ENCODE measurements around the gene ZNF777.
A peak's percentile ranks its signal among the peaks of the same experiment; 100 is the strongest.
"Not testable (repeated sequence)": the region's sequence is repeated elsewhere in the genome, so short reads cannot be mapped to it uniquely, and the experiment has no call there.

ZNF777 gene

DNA sequence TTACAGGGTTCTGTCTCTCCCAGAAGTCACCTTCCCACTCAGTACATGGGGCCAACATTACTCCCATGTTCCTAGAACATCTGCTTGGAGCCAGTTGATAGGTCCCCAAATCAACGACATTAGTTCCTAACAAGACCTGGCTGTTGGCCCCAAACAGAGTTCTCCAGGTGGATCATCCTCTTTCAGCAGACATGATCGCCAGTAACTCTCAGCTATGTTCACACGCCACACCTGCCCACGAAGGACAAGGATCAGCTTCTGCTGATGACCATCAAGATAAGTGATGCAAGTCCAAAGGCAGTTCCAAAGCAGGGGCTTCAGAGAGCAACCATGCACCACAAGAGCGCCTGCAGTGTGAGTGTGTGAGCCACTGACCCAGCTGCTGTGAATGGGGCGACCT lies 11.0 kb downstream of the ZNF777 start:
- DNase-seq: no peak

DNA sequence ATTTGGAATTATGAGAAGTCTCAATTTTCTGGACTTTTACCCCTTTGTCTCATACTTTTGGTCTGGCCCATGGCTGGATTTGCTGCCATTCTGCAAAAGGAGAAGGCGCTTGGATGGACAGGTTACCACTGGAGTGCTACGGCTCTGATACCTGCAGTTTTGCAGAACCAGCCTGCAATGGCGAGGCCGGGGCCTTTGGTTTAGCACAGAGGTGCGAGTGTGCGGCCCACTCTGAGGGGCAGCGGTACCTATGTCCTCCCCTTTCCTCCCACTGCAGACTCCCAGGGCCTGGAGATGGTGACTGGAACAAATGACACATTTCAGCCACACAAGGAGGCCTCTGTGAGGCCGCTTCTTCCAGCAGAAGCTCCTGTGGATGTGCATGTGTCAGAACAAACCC lies 11.9 kb downstream of the ZNF777 start:
- no peak for DNase-seq

DNA sequence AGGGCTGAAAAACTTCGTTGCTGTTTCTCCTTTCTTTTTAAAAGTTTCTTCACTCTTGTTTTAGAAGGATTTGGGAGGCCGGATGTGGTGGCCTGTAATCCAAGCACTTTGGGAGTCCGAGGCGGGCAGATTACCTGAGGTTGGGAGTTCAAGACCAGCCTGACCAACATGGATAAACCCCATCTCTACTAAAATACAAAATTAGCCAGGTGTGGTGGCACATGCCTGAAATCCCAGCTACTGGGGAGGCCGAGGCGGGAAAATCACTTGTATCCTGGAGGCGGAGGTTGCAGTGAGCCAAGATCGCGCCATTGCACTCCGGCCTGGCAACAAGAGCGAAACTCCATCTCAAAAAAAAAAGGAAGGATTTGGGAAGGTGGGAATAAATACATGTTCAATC lies 14.8 kb downstream of the ZNF777 start:
- not testable (repeated sequence) for DNase-seq

DNA sequence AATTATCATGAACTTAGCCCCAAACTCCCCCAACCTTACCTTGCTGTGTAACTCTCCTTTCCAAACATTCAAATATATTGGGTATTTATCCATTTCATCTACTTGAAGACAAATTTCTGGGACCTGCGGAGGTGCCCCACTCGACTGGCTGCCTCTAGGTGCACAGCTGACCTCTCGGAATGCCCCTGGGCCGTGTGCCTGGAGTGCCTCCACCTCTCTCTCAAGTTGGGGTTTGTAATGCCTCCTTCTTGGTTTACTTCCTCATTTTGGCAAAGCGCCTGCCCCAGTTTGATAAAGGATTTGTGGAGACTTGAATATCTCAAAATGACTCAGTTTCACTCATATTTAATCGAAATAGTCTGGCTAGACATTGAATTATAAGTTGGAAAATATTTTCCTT lies 16.6 kb downstream of the ZNF777 start:
- DNase-seq: no peak

DNA sequence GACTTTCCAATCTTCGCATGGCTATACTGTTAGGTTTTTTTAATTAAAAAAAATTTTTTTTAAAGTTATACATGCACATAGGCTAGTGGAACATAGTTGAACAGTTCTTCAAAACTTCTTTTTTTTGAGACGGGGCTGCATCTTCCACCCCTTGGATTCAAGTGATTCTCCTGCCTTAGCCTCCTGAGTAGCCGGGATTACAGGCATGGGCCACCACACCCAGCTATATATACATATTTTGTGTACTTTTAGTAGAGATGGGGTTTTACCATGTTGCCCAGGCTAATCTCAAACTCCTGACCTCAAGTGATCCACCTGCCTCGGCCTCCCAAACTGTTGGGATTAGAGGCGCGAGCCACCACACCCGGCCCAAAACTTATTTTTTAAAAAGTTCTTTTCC lies 17.3 kb downstream of the ZNF777 start:
- no peak for DNase-seq

DNA sequence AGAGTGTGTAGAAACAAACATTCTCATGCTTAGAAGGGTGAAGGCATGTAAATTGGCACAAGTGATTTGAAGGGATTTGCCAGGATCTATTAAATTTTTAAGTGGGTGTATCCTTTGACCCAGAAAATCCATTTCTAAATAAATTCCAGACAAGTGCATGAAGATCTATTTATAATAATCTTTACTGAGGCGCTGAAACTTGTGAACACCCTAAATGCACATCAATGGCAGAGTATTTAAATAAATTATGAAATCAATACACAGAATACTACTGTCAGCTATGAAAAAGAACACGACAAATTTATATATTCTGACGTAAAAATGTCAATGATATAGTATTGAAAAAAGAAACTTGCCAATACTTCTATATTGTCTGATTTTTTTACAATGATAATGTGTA lies 17.9 kb downstream of the ZNF777 start:
- no peak for DNase-seq

DNA sequence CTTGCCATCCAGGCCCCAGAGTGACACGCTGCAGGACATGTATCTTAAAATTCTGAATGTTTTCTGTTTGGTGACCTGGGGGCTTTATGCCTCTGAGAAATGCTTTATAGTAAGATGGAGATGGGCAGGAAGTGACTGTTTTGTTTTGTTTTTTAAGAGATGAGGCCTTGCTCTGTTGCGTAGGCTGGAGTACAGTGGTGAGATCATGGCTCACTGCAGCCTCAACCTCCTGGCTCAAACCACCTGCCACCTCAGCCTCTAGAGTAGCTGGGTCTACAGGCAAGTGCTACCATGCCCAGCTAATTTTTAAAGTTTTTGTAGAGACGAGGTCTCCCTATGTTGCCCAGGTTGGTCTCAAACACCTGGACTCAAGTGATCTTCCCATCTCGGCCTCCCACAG lies 20.6 kb downstream of the ZNF777 start:
- peak; percentile 10 for DNase-seq

DNA sequence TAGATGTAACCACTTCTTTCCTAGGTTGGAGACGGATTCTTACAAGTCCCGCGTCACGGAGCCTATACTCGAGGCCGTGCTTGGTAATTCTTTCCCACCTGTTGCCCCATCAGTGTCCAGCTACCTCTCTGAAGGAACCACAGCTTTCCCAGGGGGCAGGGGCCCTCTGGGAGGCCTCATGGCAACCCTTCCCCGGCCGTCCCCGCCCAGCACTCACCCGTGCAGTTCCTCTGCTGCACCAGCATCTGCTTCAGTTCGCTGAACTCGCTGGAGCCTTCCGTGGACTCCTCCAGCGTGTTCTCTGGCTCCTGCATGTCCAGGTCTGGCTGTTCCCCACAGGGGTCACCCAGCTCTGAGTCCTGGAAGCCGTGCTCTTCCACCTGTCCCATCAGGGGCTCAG lies 24.5 kb downstream of the ZNF777 start:
- no peak for DNase-seq

DNA sequence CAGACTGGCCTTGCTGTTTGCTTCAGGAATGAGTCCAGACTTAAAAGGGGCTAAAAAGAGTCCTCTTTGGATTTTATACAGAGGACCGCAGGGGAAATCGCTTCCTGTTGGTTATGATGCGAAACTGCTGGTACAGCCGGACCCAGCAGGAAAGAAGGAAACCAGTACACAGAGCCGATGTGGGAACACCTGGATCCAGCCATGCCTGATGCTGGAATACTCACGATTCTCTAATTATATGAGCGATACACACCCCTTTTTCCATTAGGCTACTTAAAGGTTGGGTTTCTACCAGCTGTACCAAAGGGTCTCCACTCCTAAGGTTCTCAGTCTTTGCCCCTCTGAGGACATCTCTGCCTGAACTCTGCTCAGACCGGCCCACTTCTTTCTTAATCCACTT lies 27.7 kb downstream of the ZNF777 start:
- DNase-seq: no peak

DNA sequence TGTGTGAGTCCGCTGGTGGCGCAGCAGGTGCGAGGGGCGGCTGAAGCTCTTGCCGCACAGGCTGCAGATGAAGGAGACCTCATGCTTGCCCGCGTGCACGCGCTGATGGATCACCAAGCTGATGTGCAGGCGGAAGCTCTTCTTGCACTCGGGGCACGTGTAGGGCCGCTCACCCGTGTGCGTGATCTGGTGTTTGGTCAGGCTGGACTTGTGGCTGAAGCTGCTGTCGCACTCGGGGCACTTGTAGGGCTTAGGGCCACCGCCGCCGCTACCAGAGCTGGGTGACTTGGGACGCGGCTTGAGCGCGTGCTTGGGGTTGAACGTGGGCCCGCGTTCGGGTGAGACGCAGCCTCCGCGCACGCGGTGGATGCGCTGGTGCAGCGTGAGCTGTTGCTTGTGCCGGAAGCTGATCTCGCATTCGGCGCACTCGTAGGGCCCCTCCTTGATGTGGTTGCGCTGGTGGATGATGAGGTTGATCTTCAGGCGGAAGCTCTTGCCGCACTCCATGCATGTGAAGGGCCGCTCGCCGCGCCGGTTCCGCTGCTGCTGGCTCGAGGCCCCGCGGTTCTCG lies 28.7 kb downstream of the ZNF777 start:
- DNase-seq: no peak

DNA sequence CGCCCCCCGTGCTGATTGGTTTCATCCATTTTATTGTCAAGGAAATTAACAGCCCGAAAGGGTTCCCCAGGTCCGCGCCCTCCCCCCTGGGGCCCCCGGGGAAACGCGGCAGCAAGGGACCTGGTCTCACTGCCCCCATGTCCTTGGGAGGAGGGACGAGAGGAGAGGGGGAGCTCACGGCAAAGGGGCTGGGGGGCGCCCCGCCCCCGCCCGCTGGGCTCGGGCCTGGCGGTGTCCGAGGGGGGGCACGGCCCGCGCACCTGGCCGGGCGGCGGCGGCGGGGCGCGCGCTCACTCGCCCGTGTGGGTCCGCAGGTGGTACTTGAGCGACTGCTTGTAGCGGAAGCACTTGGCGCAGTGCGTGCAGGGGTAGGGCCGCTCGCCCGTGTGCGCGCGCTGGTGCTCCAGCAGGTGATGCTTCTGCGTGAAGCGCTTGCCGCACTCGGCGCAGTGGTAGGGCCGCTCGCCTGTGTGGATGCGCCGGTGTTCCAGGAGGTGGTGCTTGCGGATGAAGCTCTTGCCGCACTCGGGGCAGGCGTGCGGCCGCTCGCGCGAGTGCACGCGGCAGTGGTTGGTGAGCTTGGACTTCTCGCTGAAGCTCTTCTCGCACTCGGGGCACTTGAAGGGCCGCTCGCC lies 29.3 kb downstream of the ZNF777 start:
- no peak for DNase-seq

DNA sequence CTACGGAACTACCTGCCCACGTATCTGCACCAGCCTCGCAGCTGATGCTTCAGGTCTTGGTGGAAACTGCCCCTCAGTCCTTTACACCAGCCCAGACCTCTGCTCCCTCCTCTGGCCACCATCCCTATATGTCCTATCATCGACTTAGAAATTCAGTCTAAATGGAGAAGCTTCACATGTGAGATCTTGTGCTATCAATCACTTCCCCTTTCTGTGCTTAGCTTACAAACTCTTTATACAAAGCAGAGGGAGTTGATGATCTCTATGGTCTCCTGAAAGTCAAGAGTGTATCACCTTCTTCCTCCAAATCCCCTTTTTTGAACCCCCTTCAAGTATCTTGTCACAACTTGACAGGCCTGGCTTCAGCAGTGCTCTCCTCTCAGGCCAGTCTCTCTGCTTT lies 30.7 kb downstream of the ZNF777 start:
- no peak for DNase-seq

DNA sequence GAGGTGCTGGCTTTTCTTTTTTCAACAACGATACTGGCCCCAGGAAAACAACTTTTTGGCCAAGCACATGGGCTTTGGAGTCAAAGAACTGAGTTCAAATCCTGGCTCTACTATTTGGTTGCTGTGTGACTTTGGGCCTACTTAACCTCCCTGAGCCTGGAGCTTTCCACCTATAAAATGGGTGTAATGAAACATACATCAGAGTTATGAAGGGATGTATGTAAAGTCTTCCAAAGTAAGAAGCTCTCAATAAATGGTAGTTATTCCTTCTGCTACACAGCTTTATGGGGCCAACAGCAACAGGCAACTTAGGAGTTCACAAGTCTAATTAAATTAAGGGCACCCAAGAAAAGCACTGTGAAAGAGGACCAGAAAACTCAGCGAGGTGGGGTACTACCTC lies 33.0 kb downstream of the ZNF777 start:
- DNase-seq: no peak

DNA sequence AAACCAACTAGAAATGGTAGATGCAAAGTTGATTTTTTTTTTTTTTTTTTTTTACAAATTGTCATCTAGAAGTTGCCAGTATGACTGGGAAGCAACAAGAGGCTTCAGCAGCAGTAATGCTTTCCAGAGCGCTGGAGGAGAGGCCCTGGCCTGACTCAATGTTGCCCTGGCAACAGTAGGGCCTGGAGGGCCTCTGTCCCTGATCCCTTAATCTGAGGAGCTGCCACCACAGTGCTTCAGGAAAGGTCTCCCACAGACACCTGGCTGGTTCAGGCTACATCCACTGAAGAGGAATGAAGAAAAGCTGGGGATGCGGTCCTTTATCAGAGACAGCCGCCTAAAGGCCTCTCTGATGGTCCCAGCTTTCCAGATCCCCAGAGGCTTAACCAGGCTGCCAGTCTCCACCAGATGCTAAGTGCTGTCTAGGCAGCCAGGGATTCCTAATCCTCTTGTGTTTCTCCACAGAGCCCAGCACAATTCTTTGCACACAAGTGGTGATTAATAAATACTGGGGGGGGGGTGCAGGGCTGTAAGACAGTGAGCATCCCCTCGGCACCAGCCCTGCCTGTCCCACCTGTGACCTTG lies 33.7 kb downstream of the ZNF777 start:
- DNase-seq: no peak

DNA sequence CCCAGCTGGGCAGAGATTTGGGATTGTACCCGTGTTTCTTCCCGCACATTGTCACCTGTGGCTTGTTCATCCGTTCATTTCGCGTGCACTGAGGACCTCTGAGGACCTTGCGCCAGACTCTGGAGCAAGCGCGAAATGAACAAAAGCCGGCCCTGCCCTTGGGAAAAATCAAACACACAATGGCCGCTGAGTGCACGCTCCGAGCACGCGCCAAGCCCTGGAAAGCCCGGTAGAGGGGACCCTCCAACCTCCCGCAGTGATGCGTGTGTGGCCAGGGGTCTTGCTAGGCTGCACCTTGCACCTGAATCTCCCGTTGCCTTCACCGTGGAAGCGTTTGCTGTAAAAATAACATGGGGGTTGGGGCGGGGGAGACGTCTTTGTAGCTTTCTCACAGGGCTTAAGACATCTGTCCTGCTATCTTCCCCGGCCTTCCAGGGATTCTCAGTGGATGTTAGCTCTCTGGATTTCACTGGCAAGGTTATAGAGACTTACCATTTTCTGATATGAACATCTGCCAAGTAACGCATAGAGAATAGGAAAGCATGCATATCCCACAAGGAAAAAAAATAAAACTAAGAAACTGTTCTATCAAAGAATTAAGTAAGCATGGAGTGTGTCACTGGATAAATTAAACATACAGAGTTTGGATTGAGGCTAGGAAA lies 37.3 kb downstream of the ZNF777 start:
- no peak for DNase-seq

DNA sequence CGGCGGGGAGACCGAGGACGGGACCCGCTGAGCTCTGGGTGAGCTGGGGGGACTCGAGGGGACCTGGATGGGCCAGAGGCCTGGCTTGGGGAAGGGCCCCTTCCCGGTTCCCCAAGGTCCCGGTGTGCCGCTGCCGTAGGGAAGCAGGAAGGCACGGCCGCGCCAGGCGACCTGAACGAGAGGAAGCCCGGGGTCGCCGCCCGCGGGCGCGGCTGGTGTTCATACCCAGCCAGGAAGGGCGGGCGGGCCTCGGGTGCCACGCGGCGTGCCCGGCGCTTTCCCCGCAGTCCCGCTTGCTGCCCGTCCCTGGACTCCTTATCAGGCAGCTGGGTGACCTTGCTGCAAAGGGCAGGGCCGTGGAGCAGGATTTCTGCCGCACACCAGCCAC lies 38.0 kb downstream of the ZNF777 start:
- no peak for DNase-seq

DNA sequence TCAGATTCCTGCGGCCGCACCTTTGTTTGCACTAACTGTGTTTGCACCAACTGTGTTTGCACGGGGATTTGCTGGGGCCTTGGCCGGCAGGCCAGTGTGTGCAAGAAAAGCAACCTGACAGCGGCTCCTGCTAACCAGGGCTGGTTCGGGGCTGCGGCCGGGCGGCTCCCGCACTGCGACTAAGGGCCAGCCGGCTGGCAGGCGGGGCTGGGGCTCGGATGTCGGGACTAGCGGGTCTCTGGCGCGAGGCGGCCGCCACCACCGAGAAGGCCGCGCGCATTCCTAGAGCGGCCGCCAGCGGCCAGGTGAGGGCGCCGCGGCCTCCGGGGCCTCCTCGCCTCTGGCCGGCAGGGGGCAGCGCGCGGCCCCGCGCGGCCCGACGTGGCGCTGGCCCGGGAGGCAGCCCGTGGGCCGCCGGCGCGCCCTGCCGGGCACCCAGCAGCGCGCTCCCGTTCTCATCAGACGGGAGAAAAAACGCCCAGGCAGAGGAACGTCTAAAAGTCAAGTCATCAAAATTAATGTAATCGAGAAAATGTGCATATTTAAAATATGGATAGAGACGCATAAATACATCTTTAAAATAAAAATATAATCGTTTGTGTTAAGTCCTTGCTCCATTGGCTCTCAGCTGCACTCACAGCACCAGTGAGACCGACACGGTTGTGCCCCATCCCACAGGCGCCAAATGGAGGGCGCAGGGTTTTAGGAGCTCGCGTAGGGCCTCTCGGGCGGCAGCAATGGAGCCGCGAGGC lies 38.5 kb downstream of the ZNF777 start:
- peak; percentile 67 for DNase-seq

DNA sequence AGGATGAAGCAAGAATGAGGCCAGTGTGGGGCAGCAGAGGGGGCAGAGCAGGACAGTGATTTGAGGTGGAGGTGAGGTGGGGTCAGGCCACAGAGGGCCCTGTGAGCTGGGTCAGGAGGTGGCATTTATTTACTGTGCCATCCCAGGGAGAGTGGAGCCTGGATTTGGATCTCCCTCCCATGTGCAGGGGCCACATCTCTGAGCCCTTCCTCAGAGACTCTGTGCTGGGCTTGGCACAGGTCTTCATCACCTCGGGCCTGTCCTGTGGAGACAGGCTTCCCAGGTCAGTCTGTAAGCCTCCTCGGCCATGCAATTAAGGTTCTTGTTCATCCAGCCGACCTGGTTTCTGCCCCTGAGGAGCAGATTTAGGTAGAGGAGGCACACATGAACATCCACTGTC lies 40.9 kb downstream of the ZNF777 start:
- no peak for DNase-seq

DNA sequence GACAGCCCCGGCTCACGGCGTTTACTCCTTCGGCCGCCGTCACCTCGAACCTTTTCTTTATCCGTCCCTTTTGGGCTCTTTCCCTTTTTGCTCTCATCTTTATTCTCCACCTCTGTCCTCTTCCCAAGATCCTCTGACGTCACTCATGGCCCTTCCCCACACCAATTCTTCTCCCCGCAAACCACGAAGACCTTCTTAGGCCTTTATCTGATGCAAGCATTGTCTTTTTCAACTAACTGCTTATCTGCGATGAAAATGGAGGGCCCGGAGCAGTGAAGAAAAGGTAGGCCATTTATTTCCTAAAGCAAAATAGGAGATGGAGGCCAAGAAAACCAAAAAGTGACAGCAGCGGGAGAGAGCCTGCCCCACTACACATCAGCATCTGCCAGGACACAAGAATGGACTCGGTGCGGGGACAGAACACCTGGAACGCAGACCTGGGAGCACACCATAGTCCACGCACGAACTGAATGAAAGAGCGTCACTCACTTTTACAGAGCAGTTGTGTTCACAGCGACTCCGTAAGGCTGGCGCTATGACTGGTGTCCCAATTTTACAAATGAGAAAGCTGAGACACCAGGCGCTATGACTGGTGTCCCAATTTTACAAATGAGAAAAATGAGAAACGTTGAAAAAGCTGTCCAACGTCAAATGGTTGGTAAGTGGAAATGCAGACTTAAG lies 45.3 kb downstream of the ZNF777 start:
- no peak for DNase-seq

DNA sequence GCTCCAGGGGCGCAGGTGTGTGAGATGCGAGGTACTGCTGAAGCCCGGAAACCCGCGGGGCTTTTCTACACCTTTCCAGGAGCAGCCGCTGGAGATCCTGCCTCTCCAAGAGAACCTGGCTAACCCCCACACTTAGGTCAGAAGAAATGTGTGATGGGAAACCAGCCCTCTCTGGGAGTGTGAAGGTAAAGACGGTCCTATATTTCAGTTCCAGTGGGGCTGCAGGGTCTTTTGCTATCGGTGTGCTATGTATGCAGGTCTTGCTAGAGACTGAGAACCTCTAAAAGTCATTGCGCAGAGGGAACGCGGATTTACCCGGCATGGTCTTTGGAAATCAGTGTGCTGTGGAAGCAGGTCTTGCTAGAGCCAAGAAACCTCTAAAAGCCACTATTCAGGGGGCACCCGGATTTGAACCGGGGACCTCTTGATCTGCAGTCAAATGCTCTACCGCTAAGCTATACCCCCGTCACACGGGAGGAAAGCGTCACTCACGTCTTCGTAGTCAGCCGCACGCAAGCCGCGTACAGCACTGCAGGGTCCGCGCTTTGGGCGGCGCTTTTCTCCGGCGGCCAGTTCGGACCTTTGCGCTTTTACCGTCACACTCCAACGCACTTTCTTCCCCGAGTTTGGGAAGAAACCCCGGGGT lies 46.0 kb downstream of the ZNF777 start:
- DNase-seq: peak; percentile 70

DNA sequence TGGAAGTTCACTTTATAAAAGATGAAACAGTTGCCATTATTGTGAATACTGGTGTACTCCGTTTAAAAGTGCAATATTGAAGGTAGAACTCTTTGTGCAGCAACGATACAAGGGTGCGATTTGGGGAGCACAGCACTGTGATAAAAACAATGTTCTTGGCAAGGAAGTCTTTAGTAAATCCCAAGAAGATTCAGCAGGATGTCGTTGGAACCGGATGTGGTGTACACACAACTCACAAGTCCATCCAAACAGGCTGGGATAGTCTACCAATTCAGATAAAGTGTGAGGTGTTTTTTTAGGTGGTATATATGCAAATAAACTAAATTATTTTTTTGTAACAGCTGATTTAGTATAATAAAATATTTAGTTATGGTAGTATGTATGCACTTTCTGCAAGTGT lies 46.7 kb downstream of the ZNF777 start:
- DNase-seq: no peak

DNA sequence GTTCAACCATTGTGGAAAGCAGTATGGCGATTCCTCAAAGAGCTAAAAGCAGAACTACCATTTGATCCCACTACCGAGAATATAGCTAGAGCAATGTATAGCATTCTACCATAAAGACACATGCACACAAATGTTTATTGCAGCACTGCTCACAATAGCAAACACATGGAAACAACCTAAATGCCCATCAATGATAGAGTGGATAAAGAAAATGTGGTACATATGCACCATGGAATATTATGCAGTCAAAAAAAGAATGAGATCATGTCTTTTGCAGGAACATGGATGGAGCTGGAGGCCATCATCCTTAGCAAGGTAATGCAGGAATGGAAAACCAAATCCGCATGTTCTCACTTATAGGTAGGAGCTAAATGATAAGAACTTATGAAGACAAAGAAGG lies 47.8 kb downstream of the ZNF777 start:
- not testable (repeated sequence) for DNase-seq

DNA sequence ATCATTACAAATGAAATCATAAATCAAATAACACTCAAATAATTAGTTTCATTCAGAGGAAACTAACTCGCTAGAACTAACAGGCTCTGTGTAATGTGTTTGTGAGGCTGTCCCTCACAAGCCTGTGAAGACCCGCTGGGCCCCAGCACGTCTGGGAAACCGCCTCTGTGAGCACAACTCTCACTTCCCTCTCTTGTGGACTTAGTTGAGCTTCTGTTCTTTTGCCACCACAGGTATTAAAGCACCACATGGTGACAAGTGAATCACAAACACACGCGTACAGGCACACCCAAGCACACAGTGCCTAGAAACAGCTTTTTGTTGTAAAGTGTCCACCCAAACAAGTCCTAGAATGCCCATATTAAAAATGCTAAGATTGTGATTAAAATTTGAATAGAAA lies 51.0 kb downstream of the ZNF777 start:
- DNase-seq: no peak

All from activated CD4-positive, alpha-beta T cell treated with anti-CD3 and anti-CD28 coated beads, Interleukin-2, amount 50 U/mL, for 16 hours (primary cell).